IMR-90 (cell line): ENCODE measurements around the gene ABI3BP. TPM values are rescaled to one million over a fixed set of nuclear protein-coding genes. Genes with fewer than 3 reads are reported as not detected.
A peak's percentile ranks its signal among the peaks of the same experiment; 100 is the strongest.

Source experiments
- ATAC-seq: fragments of 200-7000 bp; cut with Tn5 transposase; 2 replicates; pipeline ENCODE4 v1.9.1; 2020; ENCODE audit warnings: low read depth, mild to moderate bottlenecking, moderate library complexity
- BruUV-seq: library from RNA; stranded (reverse); fragments of 400-500 nt; replicated peaks from 2 replicates; lab custom pipeline; 2021; lab: Mats Ljungman, UMichigan
- CTCF ChIA-PET: fragments of 300-600 bp; formaldehyde crosslinking; extraction: SDS; loops from one replicate; lab custom pipeline; 2021; ENCODE audit warnings: antibody characterized with exemption; lab: Yijun Ruan, JAX
- POLR2A ChIA-PET: fragments of 300-600 bp; sonication (Branson Sonifier 250); formaldehyde crosslinking; loops from one replicate; lab custom pipeline; 2022; ENCODE audit warnings: antibody characterized with exemption; ENCODE audit not compliant: unreplicated experiment; lab: Charles Lee
- DNase-seq: peaks from one replicate; pipeline ENCODE4 v3.0.0; 2013
- H2AFZ ChIP-seq: replicated peaks from 2 replicates; pipeline ENCODE3; 2013; ENCODE audit warnings: low read length, mild to moderate bottlenecking; ENCODE audit not compliant: poor library complexity
- H2AK5ac ChIP-seq: 2 replicates; pipeline ENCODE4 v1.6.1; 2013; ENCODE audit warnings: low read depth, low read length, inconsistent platforms
- H2AK9ac ChIP-seq: replicated peaks from 2 replicates; pipeline ENCODE3; 2013; ENCODE audit warnings: mild to moderate bottlenecking, low read depth, low read length, moderate library complexity; ENCODE audit not compliant: poor library complexity
- H2BK120ac ChIP-seq: 2 replicates; pipeline ENCODE4 v1.6.1; 2013; ENCODE audit warnings: low read depth, low read length, inconsistent platforms
- H2BK15ac ChIP-seq: 3 replicates; pipeline ENCODE4 v1.6.1; 2013; ENCODE audit warnings: low read depth, low read length, inconsistent platforms
- H2BK20ac ChIP-seq: 2 replicates; pipeline ENCODE4 v1.6.1; 2013; ENCODE audit warnings: low read depth, mild to moderate bottlenecking, inconsistent platforms, low read length, moderate library complexity
- H2BK5ac ChIP-seq: 2 replicates; pipeline ENCODE4 v1.6.1; 2013; ENCODE audit warnings: mild to moderate bottlenecking, low read depth, low read length, inconsistent platforms; ENCODE audit not compliant: poor library complexity, severe bottlenecking
- H3K14ac ChIP-seq: replicated peaks from 2 replicates; pipeline ENCODE4 v1.6.1; 2013; ENCODE audit warnings: low read depth, low read length, inconsistent platforms
- H3K18ac ChIP-seq: 2 replicates; pipeline ENCODE4 v1.6.1; 2013; ENCODE audit warnings: low read depth, low read length, control low read depth
- H3K23ac ChIP-seq: 2 replicates; pipeline ENCODE4 v1.6.1; 2013; ENCODE audit warnings: low read depth, low read length, inconsistent platforms
- H3K27ac ChIP-seq: 2 replicates; pipeline ENCODE4 v1.5.1; 2013; ENCODE audit warnings: mild to moderate bottlenecking, control low read depth, low read length; ENCODE audit not compliant: insufficient read depth
- H3K27me3 ChIP-seq: 2 replicates; pipeline ENCODE4 v1.6.1; 2013; ENCODE audit warnings: low read length; ENCODE audit not compliant: control insufficient read depth, insufficient read depth
- H3K36me3 ChIP-seq: 2 replicates; pipeline ENCODE4 v1.6.1; 2013; ENCODE audit warnings: low read length, mixed read lengths; ENCODE audit not compliant: control insufficient read depth, insufficient read depth
- H3K4ac ChIP-seq: 2 replicates; pipeline ENCODE4 v1.6.1; 2013; ENCODE audit warnings: low read depth, low read length, inconsistent platforms
- H3K4me1 ChIP-seq: 2 replicates; pipeline ENCODE4 v1.6.1; 2013; ENCODE audit warnings: low read length, mixed read lengths; ENCODE audit not compliant: control insufficient read depth, insufficient read depth
- H3K4me2 ChIP-seq: 2 replicates; pipeline ENCODE4 v1.6.1; 2013; ENCODE audit warnings: low read depth, mild to moderate bottlenecking, control low read depth, low read length, moderate library complexity
- H3K4me3 ChIP-seq: 2 replicates; pipeline ENCODE4 v1.5.1; 2013; ENCODE audit warnings: low read depth, mild to moderate bottlenecking, control low read depth, low read length, moderate library complexity; ENCODE audit not compliant: insufficient read depth
- H3K56ac ChIP-seq: 2 replicates; pipeline ENCODE4 v1.6.1; 2013; ENCODE audit warnings: low read length, inconsistent platforms; ENCODE audit not compliant: insufficient read depth; ENCODE audit errors: extremely low read depth
- H3K79me1 ChIP-seq, 2 experiments: 2 replicates each; pipeline ENCODE4 v1.6.1; 2013; ENCODE audit warnings: low read length in 2 of 2, inconsistent platforms in 1 of 2, low read depth in 1 of 2
- H3K9ac ChIP-seq: 2 replicates; pipeline ENCODE4 v1.6.1; 2013; ENCODE audit warnings: low read depth, low read length, control low read depth
- H3K9me1 ChIP-seq: 2 replicates; pipeline ENCODE4 v1.6.1; 2013; ENCODE audit warnings: low read length, inconsistent platforms; ENCODE audit not compliant: insufficient read depth
- H3K9me3 ChIP-seq: 2 replicates; pipeline ENCODE4 v1.6.1; 2013; ENCODE audit warnings: low read length; ENCODE audit not compliant: control insufficient read depth, insufficient read depth
- H4K20me1 ChIP-seq: 2 replicates; pipeline ENCODE4 v1.6.1; 2013; ENCODE audit warnings: low read length, inconsistent platforms; ENCODE audit not compliant: insufficient read depth
- H4K5ac ChIP-seq: 2 replicates; pipeline ENCODE4 v1.6.1; 2013; ENCODE audit warnings: mild to moderate bottlenecking, low read depth, low read length, control low read depth
- H4K8ac ChIP-seq, 2 experiments: 2 replicates each; pipeline ENCODE4 v1.6.1; 2013; ENCODE audit warnings: low read depth in 2 of 2, low read length in 2 of 2, control low read depth in 1 of 2, inconsistent platforms in 1 of 2
- H4K91ac ChIP-seq: 2 replicates; pipeline ENCODE4 v1.6.1; 2013; ENCODE audit warnings: low read depth, low read length, inconsistent platforms; ENCODE audit not compliant: insufficient read depth
- BHLHE40 ChIP-seq: fragments of 150-350 bp; IDR thresholded peaks from 2 replicates; pipeline ENCODE4 v1.6.1; 2016; ENCODE audit warnings: mild to moderate bottlenecking, low read depth, low read length
- CEBPB ChIP-seq: IDR thresholded peaks from 2 replicates; pipeline ENCODE4 v1.6.1; 2012; ENCODE audit warnings: low read depth, low read length, improper control_type of control experiment
- CHD1 ChIP-seq: IDR thresholded peaks from 2 replicates; pipeline ENCODE4 v1.6.1; 2012; ENCODE audit warnings: low read depth, low read length, improper control_type of control experiment
- FOS ChIP-seq: fragments of 150-350 bp; IDR thresholded peaks from 2 replicates; pipeline ENCODE4 v1.6.1; 2016; ENCODE audit warnings: low read depth, low read length
- MAFK ChIP-seq: IDR thresholded peaks from 2 replicates; pipeline ENCODE4 v1.6.1; 2012; ENCODE audit warnings: low read depth, low read length, improper control_type of control experiment
- MAZ ChIP-seq: IDR thresholded peaks from 2 replicates; pipeline ENCODE4 v1.6.1; 2012; ENCODE audit warnings: low read depth, mild to moderate bottlenecking, low read length, improper control_type of control experiment, moderate library complexity, borderline replicate concordance
- MXI1 ChIP-seq: IDR thresholded peaks from 2 replicates; pipeline ENCODE4 v1.6.1; 2012; ENCODE audit warnings: low read depth, mild to moderate bottlenecking, low read length, moderate library complexity, borderline replicate concordance
- NFE2L2 ChIP-seq: fragments of 150-350 bp; IDR thresholded peaks from 2 replicates; pipeline ENCODE4 v1.6.1; 2016; ENCODE audit warnings: low read depth, mild to moderate bottlenecking, low read length
- POLR2A ChIP-seq: IDR thresholded peaks from 2 replicates; pipeline ENCODE4 v1.6.1; 2012; ENCODE audit warnings: mild to moderate bottlenecking, low read depth, low read length
- RAD21 ChIP-seq: IDR thresholded peaks from 2 replicates; pipeline ENCODE4 v1.6.1; 2012; ENCODE audit warnings: low read length, improper control_type of control experiment
- RCOR1 ChIP-seq: IDR thresholded peaks from 2 replicates; pipeline ENCODE4 v1.6.1; 2012; ENCODE audit warnings: mild to moderate bottlenecking, low read length, improper control_type of control experiment; ENCODE audit not compliant: insufficient replicate concordance
- RFX5 ChIP-seq: IDR thresholded peaks from 2 replicates; pipeline ENCODE4 v1.8.0; 2012; ENCODE audit warnings: low read depth, mild to moderate bottlenecking, low read length, moderate library complexity
- SMC3 ChIP-seq: fragments of 150-350 bp; IDR thresholded peaks from 2 replicates; pipeline ENCODE4 v1.6.1; 2016; ENCODE audit warnings: low read depth, mild to moderate bottlenecking, antibody characterized with exemption, low read length, moderate library complexity
- WGBS, 2 experiments: methylation state at CpG; one replicate each; pipeline versions ENCODE4 v1.1.5 to v1.1.7; 2013; ENCODE audit warnings: missing lambda C conversion rate in 2 of 2; ENCODE audit not compliant: insufficient read length in 1 of 2; ENCODE audit errors: extremely low coverage in 2 of 2; 5-methylcytosine and 5-hydroxymethylcytosine counted together
- dilution Hi-C: fragments of 300-500 bp; cut with HindIII; formaldehyde crosslinking; loops from one replicate; pipeline ENCODE4 v1.14.3; 2018; ENCODE audit warnings: low sequenced_read_pairs; ENCODE audit not compliant: unreplicated experiment
- in situ Hi-C: fragments of 300-500 bp; cut with MboI; formaldehyde crosslinking; loops from 3 replicates; pipeline ENCODE4 v1.14.3; 2019; ENCODE audit warnings: low sequenced_read_pairs, inconsistent platforms, mixed read lengths
- intact Hi-C: fragments of 100-400 bp; cut with micrococcal nuclease; formaldehyde crosslinking; loops from 2 replicates; pipeline ENCODE4 v1.10.0; 2022
- polyA plus RNA-seq, 3 experiments: library from polyadenylated mRNA; depleted of rRNA; stranded (reverse); fragments of >200 nt; gene quantifications; 2 replicates each; pipeline ENCODE4 v1.2.3, GENCODE V29; 2012; ENCODE audit warnings: low replicate concordance in 1 of 3
- total RNA-seq: library from RNA; depleted of rRNA; stranded (reverse); fragments of >200 nt; gene quantifications from 2 replicates; pipeline ENCODE4 v1.2.3, GENCODE V29; 2012
- TF ChIP-seq, protein P1 (sequence below): conservative IDR thresholded peaks from 2 replicates; pipeline ENCODE4 v1.5.1; 2012; ENCODE audit warnings: mild to moderate bottlenecking, low read depth, low read length, improper control_type of control experiment
- TF ChIP-seq, protein P2 (sequence below): fragments of 150-350 bp; IDR thresholded peaks from 2 replicates; pipeline ENCODE4 v1.6.1; 2017; ENCODE audit warnings: mild to moderate bottlenecking, antibody characterized with exemption, low read length, low read depth
- TF ChIP-seq, protein P3 (sequence below): fragments of 150-350 bp; IDR thresholded peaks from 2 replicates; pipeline ENCODE4 v1.6.1; 2016; ENCODE audit warnings: low read depth, mild to moderate bottlenecking, low read length, moderate library complexity, borderline replicate concordance

The ABI3BP gene
- total and polyA plus RNA-seq, 2 of the 4 experiments (the other 2 are of a cell fraction), result 3.0 to 26.7 TPM

DNA sequence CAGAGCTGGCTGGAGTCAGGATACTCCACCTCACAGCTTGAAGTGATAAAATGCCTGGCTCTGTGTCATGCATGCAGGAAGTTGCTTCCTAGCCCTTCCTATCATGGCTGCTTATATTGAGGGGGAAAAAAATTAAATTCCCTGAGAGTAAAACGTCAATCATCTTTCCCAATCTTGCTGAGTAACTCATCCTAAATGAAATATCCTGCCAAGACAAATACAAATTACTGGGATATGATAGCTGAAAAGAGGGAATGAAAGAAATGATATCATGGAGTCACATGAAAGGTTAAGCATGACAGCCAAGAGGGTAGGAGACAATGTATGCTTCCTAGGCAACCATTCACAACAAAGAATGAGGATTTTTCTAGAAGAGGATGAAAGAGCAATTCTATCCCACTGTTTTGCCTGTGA is 110.6 kb downstream of the ABI3BP start:
- Histone ChIP-seq H4K5ac (no peak overlapping the region), H2BK15ac (no peak overlapping the region), H4K91ac (no peak overlapping the region), H3K79me1 (no peaks in the 10 kb centered on the region), H3K56ac (no peak overlapping the region), H2BK5ac (no peak overlapping the region), H3K4me2 (no peak overlapping the region), H2AFZ (no peak overlapping the region), H2AK5ac (no peak overlapping the region), H3K9me3 (no peaks in the 10 kb centered on the region), H3K36me3 (no peaks in the 10 kb centered on the region), H3K4me1 (peaks cover 5% of the 10 kb centered on the region; the same call in 1 of the 2 replicates), H4K20me1 (no peaks in the 10 kb centered on the region), H3K9me1 (no peaks in the 10 kb centered on the region), H2BK20ac (no peak overlapping the region), H3K9ac (no peak overlapping the region), H3K14ac (no peak overlapping the region), H3K4ac (no peak overlapping the region), H3K23ac (no peak overlapping the region), H2AK9ac (no peak overlapping the region), H4K8ac (no peak overlapping the region), H3K27ac (no peak overlapping the region), H3K4me3 (no peak overlapping the region), H3K18ac (no peak overlapping the region), H2BK120ac (no peak overlapping the region), H3K27me3 (no peaks in the 10 kb centered on the region)
- ATAC-seq, result no peak
- WGBS, 2 experiments, result no CpG with 5 or more reads among the region's 1 CpG
- peak; percentile 43 for DNase-seq
- TF ChIP-seq, protein P1, sequence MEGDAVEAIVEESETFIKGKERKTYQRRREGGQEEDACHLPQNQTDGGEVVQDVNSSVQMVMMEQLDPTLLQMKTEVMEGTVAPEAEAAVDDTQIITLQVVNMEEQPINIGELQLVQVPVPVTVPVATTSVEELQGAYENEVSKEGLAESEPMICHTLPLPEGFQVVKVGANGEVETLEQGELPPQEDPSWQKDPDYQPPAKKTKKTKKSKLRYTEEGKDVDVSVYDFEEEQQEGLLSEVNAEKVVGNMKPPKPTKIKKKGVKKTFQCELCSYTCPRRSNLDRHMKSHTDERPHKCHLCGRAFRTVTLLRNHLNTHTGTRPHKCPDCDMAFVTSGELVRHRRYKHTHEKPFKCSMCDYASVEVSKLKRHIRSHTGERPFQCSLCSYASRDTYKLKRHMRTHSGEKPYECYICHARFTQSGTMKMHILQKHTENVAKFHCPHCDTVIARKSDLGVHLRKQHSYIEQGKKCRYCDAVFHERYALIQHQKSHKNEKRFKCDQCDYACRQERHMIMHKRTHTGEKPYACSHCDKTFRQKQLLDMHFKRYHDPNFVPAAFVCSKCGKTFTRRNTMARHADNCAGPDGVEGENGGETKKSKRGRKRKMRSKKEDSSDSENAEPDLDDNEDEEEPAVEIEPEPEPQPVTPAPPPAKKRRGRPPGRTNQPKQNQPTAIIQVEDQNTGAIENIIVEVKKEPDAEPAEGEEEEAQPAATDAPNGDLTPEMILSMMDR, result no peak
- no peak for TF ChIP-seq MXI1
- no peak for TF ChIP-seq RFX5
- TF ChIP-seq NFE2L2, result no peak
- TF ChIP-seq MAZ, result no peak
- TF ChIP-seq RAD21, result no peak
- TF ChIP-seq, protein P2, sequence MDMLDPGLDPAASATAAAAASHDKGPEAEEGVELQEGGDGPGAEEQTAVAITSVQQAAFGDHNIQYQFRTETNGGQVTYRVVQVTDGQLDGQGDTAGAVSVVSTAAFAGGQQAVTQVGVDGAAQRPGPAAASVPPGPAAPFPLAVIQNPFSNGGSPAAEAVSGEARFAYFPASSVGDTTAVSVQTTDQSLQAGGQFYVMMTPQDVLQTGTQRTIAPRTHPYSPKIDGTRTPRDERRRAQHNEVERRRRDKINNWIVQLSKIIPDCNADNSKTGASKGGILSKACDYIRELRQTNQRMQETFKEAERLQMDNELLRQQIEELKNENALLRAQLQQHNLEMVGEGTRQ, result no peak
- TF ChIP-seq RCOR1, result no peak
- TF ChIP-seq CEBPB, result no peak
- no peak for TF ChIP-seq POLR2A
- no peak for TF ChIP-seq CHD1
- no peak for TF ChIP-seq FOS
- TF ChIP-seq MAFK, result no peak
- no peak for TF ChIP-seq SMC3
- TF ChIP-seq, protein P3, sequence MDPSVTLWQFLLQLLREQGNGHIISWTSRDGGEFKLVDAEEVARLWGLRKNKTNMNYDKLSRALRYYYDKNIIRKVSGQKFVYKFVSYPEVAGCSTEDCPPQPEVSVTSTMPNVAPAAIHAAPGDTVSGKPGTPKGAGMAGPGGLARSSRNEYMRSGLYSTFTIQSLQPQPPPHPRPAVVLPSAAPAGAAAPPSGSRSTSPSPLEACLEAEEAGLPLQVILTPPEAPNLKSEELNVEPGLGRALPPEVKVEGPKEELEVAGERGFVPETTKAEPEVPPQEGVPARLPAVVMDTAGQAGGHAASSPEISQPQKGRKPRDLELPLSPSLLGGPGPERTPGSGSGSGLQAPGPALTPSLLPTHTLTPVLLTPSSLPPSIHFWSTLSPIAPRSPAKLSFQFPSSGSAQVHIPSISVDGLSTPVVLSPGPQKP, result no peak
- TF ChIP-seq BHLHE40, result no peak
- intact Hi-C loops (no loop called here), in situ Hi-C loops (no loop called here), dilution Hi-C loops (no loop called here)
- ChIA-PET CTCF (no interaction called here), POLR2A (no interaction called here)
- no TSS peak for BruUV-seq
